Thymus (tissue), 14 donors: Measurements from ENCODE around the gene LRRC39. TPM values are rescaled to one million over a fixed set of nuclear protein-coding genes. Genes with fewer than 3 reads are reported as not detected.
"Not testable (repeated sequence)": the region's sequence is repeated elsewhere in the genome, so short reads cannot be mapped to it uniquely, and the experiment has no call there.

Experiments
- DNase-seq, 9 donors: peaks; one replicate each; pipeline ENCODE4 v3.0.0-alpha.2; 2013; ENCODE audit warnings: low spot score in 9 of 9, low read depth in 6 of 9, missing footprints in 1 of 9
- H3K27ac ChIP-seq, 2 donors: one replicate each; pipeline ENCODE4 v1.5.1; 2013; ENCODE audit warnings: control low read depth in 1 of 2, low read depth in 1 of 2, low read length in 1 of 2, mild to moderate bottlenecking in 1 of 2, moderate library complexity in 1 of 2
- H3K27me3 ChIP-seq, 2 donors: one replicate each; pipeline ENCODE4 v1.5.1; 2013; ENCODE audit warnings: low read length in 1 of 2; ENCODE audit not compliant: control insufficient read depth in 2 of 2, insufficient read depth in 1 of 2
- H3K36me3 ChIP-seq, 2 donors: one replicate each; pipeline ENCODE4 v1.5.1; 2013; ENCODE audit warnings: low read length in 1 of 2, mild to moderate bottlenecking in 1 of 2, moderate library complexity in 1 of 2; ENCODE audit not compliant: control insufficient read depth in 2 of 2, insufficient read depth in 2 of 2
- H3K4me1 ChIP-seq, 2 donors: one replicate each; pipeline ENCODE4 v1.5.1; 2013; ENCODE audit warnings: low read length in 2 of 2; ENCODE audit not compliant: control insufficient read depth in 2 of 2, insufficient read depth in 2 of 2
- H3K4me3 ChIP-seq, 2 donors: one replicate each; pipeline ENCODE4 v1.5.1; 2013; ENCODE audit warnings: low read length in 2 of 2, control low read depth in 1 of 2, mild to moderate bottlenecking in 1 of 2
- H3K9me3 ChIP-seq, 2 donors: one replicate each; pipeline ENCODE4 v1.5.1; 2013; ENCODE audit warnings: low read length in 1 of 2, mild to moderate bottlenecking in 1 of 2; ENCODE audit not compliant: control insufficient read depth in 2 of 2, insufficient read depth in 1 of 2
- WGBS: extraction: QIAGEN DNeasy Blood & Tissue Kit; methylation state at CpG from one replicate; pipeline ENCODE4 v1.1.7; 2013; 5-methylcytosine and 5-hydroxymethylcytosine counted together
- long read RNA-seq, 10 donors: transcript quantifications; one replicate each; lab custom pipeline, GENCODE V29; 2026
- polyA plus RNA-seq: library from polyadenylated mRNA; stranded (reverse); fragments of 200-250 nt; gene quantifications from one replicate; pipeline ENCODE4 v1.2.3, GENCODE V29; 2013
- total RNA-seq: library from RNA; stranded (reverse); fragments of 120-200 nt; gene quantifications from one replicate; pipeline ENCODE4 v1.2.4, GENCODE V29; 2013
- donor health status: healthy.

The LRRC39 gene
- total RNA-seq (1.7 TPM), polyA plus RNA-seq (6.7 TPM)
- long read RNA-seq, donor 1 = 0 reads
- long read RNA-seq, donor 2 = 0 reads
- long read RNA-seq, donor 3 = 0 reads
- long read RNA-seq, donor 4 = 0 reads
- long read RNA-seq, donor 5, partial matches to known transcripts = 0 of 1 reads
- long read RNA-seq, donor 5, other reads (novel, unspliced or antisense) = 0 of 1 reads
- long read RNA-seq, donor 6 = 0 reads
- long read RNA-seq, donor 7 = 0 reads
- long read RNA-seq, donor 8 = 0 reads
- long read RNA-seq, donor 9, partial matches to known transcripts = 7 of 8 reads
- long read RNA-seq, donor 9, other reads (novel, unspliced or antisense) = 0 of 8 reads
- long read RNA-seq, donor 10 = 0 reads

DNA sequence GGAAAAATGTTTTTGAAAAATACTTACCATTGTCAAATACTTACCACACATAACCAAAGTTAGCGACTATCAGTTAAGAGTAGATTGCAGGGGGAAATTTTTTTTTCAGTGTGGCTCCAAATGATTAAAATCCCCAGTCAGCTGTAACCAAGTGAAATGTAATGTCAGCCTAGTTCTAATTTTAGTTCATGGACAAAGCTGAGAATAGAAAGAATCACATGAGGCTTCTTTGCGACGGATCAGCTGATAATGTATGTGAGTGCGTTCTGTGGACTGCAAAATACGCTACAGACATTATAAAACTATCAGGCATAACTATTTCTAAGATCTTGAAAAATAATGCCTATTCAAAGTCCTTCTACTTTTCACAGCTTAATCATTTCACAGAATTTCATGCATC, at the start of gene LRRC39:
LRRC39 (minus strand) TSS at position 166 of the 400 bp plus-strand sequence. CDS start 9,740 bp downstream, outside the sequence.
- H3K9me3 ChIP-seq = no peaks in the 10 kb centered on the region
- no peak for DNase-seq
- H3K27me3 ChIP-seq = no peaks in the 10 kb centered on the region
- no peaks in the 10 kb centered on the region for H3K36me3 ChIP-seq
- no peak within 1 kb of the TSS for H3K4me3 ChIP-seq
- no peaks in the 10 kb centered on the region for H3K4me1 ChIP-seq
- H3K27ac ChIP-seq = no peak within 1 kb of the TSS
- 77% methylated on average over 5 of the region's 5 CpGs for WGBS

GRCh38 chr1:100222428-100222827, 44.4 kb upstream of the LRRC39 start:
- no peaks in the 10 kb centered on the region for H3K27me3 ChIP-seq
- DNase-seq = no peak
- H3K4me1 ChIP-seq = no peaks in the 10 kb centered on the region
- no peaks in the 10 kb centered on the region for H3K9me3 ChIP-seq
- H3K4me3 ChIP-seq = no peak overlapping the region
- H3K27ac ChIP-seq = no peak overlapping the region
- peaks cover 3 to 13% of the 10 kb centered on the region in 2 donors for H3K36me3 ChIP-seq

- Histone ChIP-seq H3K27ac (no peak overlapping the region), H3K9me3 (no peaks in the 10 kb centered on the region), H3K36me3 (peaks cover 3 to 14% of the 10 kb centered on the region in 2 donors), H3K4me3 (no peak overlapping the region), H3K4me1 (no peaks in the 10 kb centered on the region), H3K27me3 (no peaks in the 10 kb centered on the region)
- 98% methylated on average over 2 of the region's 2 CpGs for WGBS
- DNase-seq = no peak
These were observed 41.8 kb upstream of the LRRC39 start for GRCh38 chr1:100219883-100220282.

GRCh38 chr1:100219457-100219856, 41.4 kb upstream of the LRRC39 start:
- no peaks in the 10 kb centered on the region for H3K4me1 ChIP-seq
- no peak overlapping the region for H3K27ac ChIP-seq
- no peak overlapping the region for H3K4me3 ChIP-seq
- DNase-seq = no peak
- no peaks in the 10 kb centered on the region for H3K9me3 ChIP-seq
- 79% methylated on average over 6 of the region's 6 CpGs for WGBS
- H3K27me3 ChIP-seq = no peaks in the 10 kb centered on the region
- H3K36me3 ChIP-seq = peaks cover 4 to 18% of the 10 kb centered on the region in 2 donors

- Histone ChIP-seq H3K36me3 (peaks cover 17 to 20% of the 10 kb centered on the region in 2 donors), H3K9me3 (no peaks in the 10 kb centered on the region), H3K4me3 (no peak overlapping the region), H3K4me1 (no peaks in the 10 kb centered on the region), H3K27ac (no peak overlapping the region), H3K27me3 (no peaks in the 10 kb centered on the region)
- WGBS = 93% methylated on average over 2 of the region's 2 CpGs
- DNase-seq = no peak
These were observed 39.8 kb upstream of the LRRC39 start for GRCh38 chr1:100217834-100218233.

DNA sequence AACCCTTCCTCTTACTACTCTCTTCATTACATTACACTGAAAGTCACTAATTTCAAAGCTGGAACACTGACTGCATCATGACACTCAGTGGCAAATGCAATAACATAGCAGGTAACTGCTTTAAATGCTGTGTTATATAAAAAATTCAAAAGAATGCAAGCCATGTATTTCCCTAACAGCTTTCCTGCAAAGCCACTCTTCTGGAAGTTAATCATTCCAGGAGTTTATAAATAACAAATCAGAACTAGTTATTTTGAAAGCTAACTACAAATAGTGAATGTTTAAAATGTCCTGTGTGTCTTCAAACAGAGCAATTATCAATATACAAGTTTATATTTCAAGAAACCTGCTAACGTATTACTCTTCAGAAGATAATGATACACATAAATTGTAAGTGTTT, 37.0 kb upstream of the LRRC39 start:
- H3K4me3 ChIP-seq = no peak overlapping the region
- DNase-seq = no peak
- H3K4me1 ChIP-seq = no peaks in the 10 kb centered on the region
- peaks cover 29 to 34% of the 10 kb centered on the region in 2 donors for H3K36me3 ChIP-seq
- H3K27me3 ChIP-seq = no peaks in the 10 kb centered on the region
- H3K9me3 ChIP-seq = no peaks in the 10 kb centered on the region
- no peak overlapping the region for H3K27ac ChIP-seq
- 100% methylated on average over 1 of the region's 1 CpG for whole genome bisulfite sequencing

GRCh38 chr1:100213141-100213540, 35.1 kb upstream of the LRRC39 start:
- Histone ChIP-seq H3K36me3 (peaks cover 35 to 41% of the 10 kb centered on the region in 2 donors), H3K4me1 (no peaks in the 10 kb centered on the region), H3K4me3 (no peak overlapping the region), H3K27me3 (no peaks in the 10 kb centered on the region), H3K27ac (no peak overlapping the region), H3K9me3 (no peaks in the 10 kb centered on the region)
- WGBS = 98% methylated on average over 37 of the region's 37 CpGs
- no peak for DNase-seq

- H3K9me3 ChIP-seq = peaks cover 0 to 1% of the 10 kb centered on the region in 2 donors
- DNase-seq = no peak
- no peaks in the 10 kb centered on the region for H3K27me3 ChIP-seq
- 98% methylated on average over 2 of the region's 2 CpGs for WGBS
- H3K27ac ChIP-seq = no peak overlapping the region
- no peak overlapping the region for H3K4me3 ChIP-seq
- H3K4me1 ChIP-seq = no peaks in the 10 kb centered on the region
- H3K36me3 ChIP-seq = peaks cover 18 to 33% of the 10 kb centered on the region in 2 donors
These were observed 28.2 kb upstream of the LRRC39 start for GRCh38 chr1:100206301-100206700.

GRCh38 chr1:100205593-100205992, 27.5 kb upstream of the LRRC39 start:
- not testable (repeated sequence) for H3K27me3 ChIP-seq, DNase-seq, H3K4me1 ChIP-seq, H3K4me3 ChIP-seq, H3K9me3 ChIP-seq, H3K27ac ChIP-seq
- H3K36me3 ChIP-seq = peaks cover 18 to 27% of the 10 kb centered on the region in 2 donors
- WGBS = 94% methylated on average over 2 of the region's 2 CpGs
